RWPE2 (cell line): ENCODE measurements around the gene RIMBP2.

Source experiments
- ATAC-seq: fragments of 200-7000 bp; cut with Tn5 transposase; 3 replicates; pipeline ENCODE4 v1.9.1; 2021; ENCODE audit warnings: low read depth
- DNase-seq: peaks from one replicate; pipeline ENCODE4 v3.0.0-alpha.2; 2020; ENCODE audit warnings: low spot score
- H3K27ac ChIP-seq: fragments of 450-650 bp; 2 replicates; pipeline ENCODE4 v1.5.1; 2017; ENCODE audit warnings: mild to moderate bottlenecking; ENCODE audit not compliant: poor library complexity, severe bottlenecking
- H3K27me3 ChIP-seq: fragments of 250-450 bp; sonication (Bioruptor Pico); 2 replicates; pipeline ENCODE4 v1.5.1; 2021; ENCODE audit warnings: mild to moderate bottlenecking, moderate library complexity; ENCODE audit not compliant: insufficient read depth, poor library complexity, severe bottlenecking
- H3K36me3 ChIP-seq: fragments of 250-450 bp; sonication (Bioruptor Pico); 2 replicates; pipeline ENCODE4 v1.5.1; 2020; ENCODE audit warnings: low read depth, mild to moderate bottlenecking, moderate library complexity
- H3K4me1 ChIP-seq: fragments of 250-450 bp; sonication (Bioruptor Pico); 2 replicates; pipeline ENCODE4 v1.5.1; 2021; ENCODE audit warnings: mild to moderate bottlenecking, moderate library complexity; ENCODE audit not compliant: insufficient read depth, poor library complexity, severe bottlenecking
- H3K4me3 ChIP-seq: fragments of 250-450 bp; sonication (Bioruptor Pico); 2 replicates; pipeline ENCODE4 v1.5.1; 2021; ENCODE audit warnings: mild to moderate bottlenecking, moderate library complexity; ENCODE audit not compliant: severe bottlenecking
- H3K9me3 ChIP-seq: fragments of 250-450 bp; sonication (Bioruptor Pico); 2 replicates; pipeline ENCODE4 v1.5.1; 2021; ENCODE audit warnings: mild to moderate bottlenecking, moderate library complexity; ENCODE audit not compliant: severe bottlenecking
- CTCF ChIP-seq: fragments of 450-650 bp; IDR thresholded peaks from one replicate; pipeline ENCODE4 v1.5.1; 2017; ENCODE audit warnings: mild to moderate bottlenecking, moderate library complexity; ENCODE audit not compliant: poor library complexity, severe bottlenecking

The RIMBP2 gene

GRCh38 chr12:130709971-130710732 is 5.9 kb downstream of the RIMBP2 start:
- ATAC-seq: no peak
- Histone ChIP-seq H3K4me3 (no peak overlapping the region), H3K36me3 (no peaks in the 10 kb centered on the region), H3K9me3 (no peaks in the 10 kb centered on the region), H3K27me3 (peaks cover 33% of the 10 kb centered on the region), H3K27ac (no peak overlapping the region), H3K4me1 (no peaks in the 10 kb centered on the region)
- no peak for TF ChIP-seq CTCF
- DNase-seq: no peak

GRCh38 chr12:130709151-130709970 is 6.7 kb downstream of the RIMBP2 start:
- Histone ChIP-seq H3K27ac (no peak overlapping the region), H3K27me3 (peaks cover 25% of the 10 kb centered on the region), H3K4me1 (no peaks in the 10 kb centered on the region), H3K36me3 (no peaks in the 10 kb centered on the region), H3K9me3 (no peaks in the 10 kb centered on the region), H3K4me3 (no peak overlapping the region)
- no peak for TF ChIP-seq CTCF
- ATAC-seq (no peak), DNase-seq (no peak)

- no peak for TF ChIP-seq CTCF
- peaks cover 18% of the 10 kb centered on the region for H3K27me3 ChIP-seq
- ATAC-seq: no peak
These were observed 7.5 kb downstream of the RIMBP2 start for GRCh38 chr12:130708648-130709047.

GRCh38 chr12:130707571-130707891 is 8.6 kb downstream of the RIMBP2 start:
- Histone ChIP-seq H3K36me3 (no peaks in the 10 kb centered on the region), H3K4me1 (no peaks in the 10 kb centered on the region), H3K4me3 (no peak overlapping the region), H3K27ac (no peak overlapping the region), H3K9me3 (no peaks in the 10 kb centered on the region), H3K27me3 (peaks cover 7% of the 10 kb centered on the region)
- no peak for TF ChIP-seq CTCF
- no peak for ATAC-seq
- DNase-seq: no peak

More at GRCh38 chr12:130708648-130709047, 7.5 kb downstream of the RIMBP2 start:
- H3K9me3 ChIP-seq: no peaks in the 10 kb centered on the region
- H3K27ac ChIP-seq: no peak overlapping the region
- H3K4me3 ChIP-seq: no peak overlapping the region
- no peaks in the 10 kb centered on the region for H3K36me3 ChIP-seq
- H3K4me1 ChIP-seq: no peaks in the 10 kb centered on the region
- DNase-seq: no peak
